GM19240 (cell line): Measurements from ENCODE around the gene PRDM15.
A peak's percentile ranks its signal among the peaks of the same experiment; 100 is the strongest.

ENCODE experiments used
- DNase-seq: peaks from one replicate; pipeline ENCODE4 v3.0.0; 2011; ENCODE audit warnings: low spot score; ENCODE audit not compliant: insufficient read length

PRDM15 gene

DNA sequence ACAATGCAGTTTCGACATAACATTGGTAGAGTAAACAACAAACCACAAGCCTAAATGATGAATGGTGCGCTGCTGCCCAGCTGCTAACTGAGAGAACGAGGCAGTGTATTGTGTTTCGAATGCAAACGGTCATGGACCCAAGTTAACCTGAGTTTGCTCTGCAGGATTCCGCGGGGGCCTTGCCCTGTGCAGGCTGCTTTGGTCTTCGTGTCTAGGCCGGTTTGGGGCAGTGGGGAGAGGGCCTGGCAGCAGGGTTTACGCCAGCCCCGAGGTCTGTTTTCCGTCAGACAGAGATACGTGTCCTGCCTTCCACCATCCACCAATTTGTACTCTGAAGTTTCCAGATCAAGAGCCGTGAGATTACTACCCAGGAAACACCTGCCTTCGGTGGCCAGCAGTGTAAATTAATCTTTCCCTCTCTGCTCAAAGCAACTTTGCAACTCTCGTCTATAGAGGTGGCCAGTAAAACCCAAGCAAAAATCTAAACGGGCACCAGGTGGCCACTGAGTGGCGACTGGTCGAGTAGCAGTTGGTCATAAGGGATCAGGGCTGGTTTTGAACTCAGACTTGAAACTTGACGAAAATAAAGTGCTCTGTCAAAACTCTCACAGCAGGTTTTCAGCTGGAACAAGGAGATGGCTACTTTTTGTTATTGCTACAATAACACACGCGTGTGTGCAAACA, 6.3 kb upstream of the PRDM15 start:
- DNase-seq: no peak

DNA sequence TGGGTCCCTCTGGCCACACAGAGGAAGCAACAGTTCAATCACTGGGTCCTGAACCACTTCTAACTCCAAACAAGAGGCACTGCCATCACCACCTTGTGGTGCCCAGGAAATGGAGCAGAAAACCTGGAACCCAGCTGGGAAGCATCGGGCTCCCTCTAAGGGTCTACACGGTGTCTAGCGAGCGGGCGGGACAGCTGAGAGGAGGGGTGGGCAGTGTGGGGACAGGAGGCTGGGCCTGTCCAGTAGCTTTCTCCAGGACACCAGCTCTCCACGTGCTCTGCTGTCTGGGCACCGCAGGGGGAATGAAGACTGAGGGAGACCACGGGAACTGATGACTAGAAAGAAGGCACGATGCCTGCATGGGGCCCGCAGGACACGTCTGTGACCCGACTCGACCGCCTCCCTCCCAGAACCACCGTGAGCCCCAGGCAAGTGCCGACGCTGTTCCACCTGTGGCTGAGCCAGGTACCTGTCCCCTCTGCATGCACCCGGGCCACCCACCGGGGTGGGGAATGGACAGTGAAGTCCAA, 5.4 kb upstream of the PRDM15 start:
- DNase-seq: no peak

DNA sequence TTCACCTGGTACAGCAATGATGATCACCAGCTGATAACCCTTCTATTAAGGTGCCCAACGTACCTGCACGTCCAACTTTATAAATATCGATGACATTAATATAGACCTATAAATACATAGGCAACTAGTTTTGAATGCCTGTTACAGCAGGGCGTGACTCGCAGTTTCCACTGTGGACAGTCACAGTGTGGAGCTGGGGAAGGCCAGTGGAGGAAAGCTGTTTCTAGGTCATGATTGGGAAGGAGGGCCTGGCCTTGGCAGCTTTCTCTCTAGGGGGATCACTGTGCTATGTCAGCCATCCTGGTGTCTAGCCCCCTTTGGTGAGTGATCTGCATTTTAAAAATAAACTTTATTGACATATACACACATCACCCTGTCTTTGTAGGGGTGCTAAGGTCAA, 4.4 kb upstream of the PRDM15 start:
- no peak for DNase-seq

DNA sequence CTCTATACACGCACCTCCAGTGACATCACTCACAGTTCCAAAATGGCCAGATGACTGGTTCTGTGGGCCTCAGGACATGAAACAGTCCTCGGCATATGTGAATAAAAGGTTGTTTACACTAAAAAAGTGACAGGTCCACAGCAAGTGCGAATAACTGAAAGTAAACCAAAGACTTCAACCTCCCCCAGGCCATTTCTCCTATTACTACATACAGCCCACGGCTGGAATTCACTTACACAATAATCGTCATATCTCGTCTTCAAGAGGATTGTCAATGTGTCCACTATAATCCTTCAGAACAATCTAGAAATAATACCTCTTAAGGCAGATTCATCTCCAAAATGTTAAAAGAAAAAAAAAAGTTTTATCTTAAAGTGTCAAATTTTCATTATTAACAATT, 1.9 kb upstream of the PRDM15 start:
- DNase-seq: no peak

DNA sequence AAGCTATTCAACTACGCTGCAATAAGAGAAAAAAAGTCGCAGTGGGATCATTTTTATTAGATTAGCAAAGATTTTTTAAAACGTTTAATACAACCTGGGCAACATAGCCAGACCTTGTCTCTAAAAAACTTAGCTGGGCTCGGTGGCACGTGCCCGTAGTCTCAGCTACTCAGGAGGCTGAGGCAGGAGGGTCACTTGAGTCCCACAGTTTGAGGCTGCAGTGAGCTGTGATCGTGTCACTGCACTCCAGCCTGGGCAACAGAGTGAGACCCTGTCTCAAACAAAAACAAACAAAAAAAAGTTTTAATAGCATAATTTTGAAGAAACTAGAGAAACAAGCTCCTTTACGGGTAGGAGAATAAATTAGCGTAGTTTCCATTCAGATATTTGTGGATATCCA, 1.0 kb upstream of the PRDM15 start:
- DNase-seq: no peak

DNA sequence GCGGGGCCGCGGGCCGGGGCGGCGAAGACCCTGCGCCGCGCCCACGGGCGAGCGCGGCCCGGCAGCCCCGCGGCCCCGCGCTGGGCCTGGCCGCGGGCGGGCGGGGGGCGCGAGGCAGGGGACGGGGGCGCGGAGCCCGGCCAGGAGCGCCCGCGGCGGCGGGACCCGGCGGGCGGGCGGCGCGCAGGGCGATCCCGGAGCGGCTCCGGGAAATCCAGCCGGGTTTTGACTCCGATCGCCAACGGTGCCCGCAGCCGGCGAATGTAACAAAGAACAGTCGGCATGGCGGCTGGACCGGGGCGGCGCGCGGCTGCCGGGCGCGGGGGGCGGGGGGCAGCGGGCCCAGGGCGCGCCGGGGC, 334 bp downstream of the PRDM15 start:
- peak; percentile 86 for DNase-seq

DNA sequence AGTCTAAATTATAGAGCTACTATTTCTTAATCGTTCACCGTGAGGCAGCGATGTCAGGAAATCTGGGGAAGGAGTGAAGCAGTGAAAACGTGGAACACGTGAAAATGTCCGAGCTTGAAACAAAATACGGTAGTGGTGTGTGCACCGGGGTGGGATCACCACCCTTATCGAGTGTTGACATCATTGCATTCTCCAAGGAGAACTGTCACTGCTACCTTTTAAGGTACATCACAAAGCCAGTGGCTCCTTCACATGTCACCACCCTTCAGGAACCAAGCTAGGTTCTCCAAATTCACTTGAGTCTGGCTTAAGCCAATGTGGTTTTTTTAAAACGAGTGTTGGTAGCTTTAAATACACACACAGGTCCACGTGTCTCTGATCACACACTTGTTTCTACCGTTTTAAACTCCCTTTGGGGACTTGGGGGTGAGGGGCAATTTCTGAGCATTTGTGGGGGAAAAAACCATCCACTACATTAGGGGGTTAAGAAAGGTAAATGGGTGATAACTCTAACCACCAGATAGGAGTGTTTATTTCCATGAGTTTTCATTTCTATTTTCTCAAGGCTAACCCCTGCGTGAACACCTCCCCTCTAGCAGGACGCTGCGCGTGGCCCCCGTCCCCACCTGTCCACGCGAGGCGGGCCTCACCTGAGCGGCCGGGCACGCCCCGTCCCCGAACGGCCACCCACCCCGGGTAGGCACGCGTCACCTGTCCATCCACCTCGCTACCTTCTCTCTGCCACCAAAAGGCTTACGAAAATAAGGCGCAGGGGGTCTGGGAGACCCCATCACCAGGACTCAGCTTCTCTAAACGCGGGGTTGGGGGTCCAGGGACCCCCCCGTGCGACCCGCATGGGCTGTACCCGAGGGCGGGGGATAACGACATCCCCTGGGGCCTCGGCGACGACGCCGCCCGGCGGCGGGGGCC, 978 bp downstream of the PRDM15 start:
- DNase-seq: peak; percentile 16

DNA sequence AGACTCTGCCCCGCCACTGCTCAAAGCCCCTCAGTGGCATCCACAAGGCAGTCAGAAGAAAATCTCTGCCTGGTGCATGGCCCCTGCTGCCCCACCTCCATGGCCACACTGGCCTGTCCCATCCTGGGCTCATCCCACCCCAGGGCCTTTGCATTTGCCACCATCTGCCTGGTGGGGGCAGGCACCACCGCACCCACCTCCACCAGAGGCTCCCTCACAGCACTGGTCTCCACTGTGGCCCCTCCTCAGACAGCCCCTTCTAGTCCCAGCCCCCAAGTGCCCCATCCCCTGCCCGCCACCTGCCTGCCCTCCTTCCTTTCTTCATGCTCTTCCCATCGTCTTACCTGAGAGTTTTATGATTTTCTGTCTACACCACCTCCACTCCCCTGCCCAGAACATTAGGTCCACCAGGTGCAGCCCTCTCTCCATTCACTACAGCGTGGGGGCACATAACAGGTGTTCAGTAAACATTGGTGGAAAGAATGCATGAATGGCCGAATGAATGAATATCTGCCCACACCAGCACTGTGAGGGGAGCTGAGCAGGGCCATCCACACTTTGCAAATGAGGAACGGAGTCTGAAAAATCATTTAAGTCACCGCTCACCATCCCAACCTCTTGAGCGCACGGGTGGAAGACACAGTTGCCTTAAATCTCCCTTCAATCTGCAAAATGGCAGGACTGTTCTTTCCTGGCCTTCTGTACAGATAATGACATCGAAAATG, 2.1 kb downstream of the PRDM15 start:
- DNase-seq: no peak

DNA sequence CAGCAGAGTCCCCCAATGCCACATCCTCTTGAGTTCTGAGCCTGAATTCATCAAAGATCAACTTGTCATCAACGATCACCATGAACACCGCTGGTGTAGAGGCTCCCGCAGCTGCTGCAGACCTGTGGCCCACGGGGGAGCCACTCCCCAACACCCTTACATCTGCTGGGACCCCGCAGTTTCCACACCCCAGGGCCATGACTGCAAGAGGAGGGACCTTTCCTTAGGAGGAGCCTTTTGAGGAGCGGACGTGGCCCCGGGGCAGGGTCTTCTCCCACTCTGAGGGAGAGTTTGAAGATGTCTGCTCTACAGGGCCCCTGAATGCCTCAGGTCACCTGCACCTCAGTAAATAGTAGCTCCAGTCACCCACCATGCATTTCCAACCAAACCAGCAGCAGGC, 2.7 kb downstream of the PRDM15 start:
- DNase-seq: no peak

DNA sequence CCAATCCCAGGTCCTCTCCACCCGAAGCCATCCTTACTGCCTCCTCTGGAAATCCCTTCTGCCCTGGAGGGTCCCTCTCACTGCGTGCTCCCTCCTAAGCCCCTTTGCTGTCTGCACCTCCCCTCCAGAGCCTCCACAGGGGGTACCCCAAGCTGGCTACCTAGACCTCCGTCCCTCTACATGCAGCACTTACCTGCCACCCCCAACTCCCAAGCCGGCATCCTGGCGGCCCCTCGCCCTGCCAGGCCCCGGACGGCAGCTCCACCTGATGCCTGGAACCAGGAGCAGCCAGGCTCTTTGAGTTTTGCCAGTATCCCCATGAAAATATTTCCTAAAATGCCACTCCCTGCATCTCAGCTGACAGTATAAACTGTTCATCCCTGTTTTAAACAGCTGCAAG, 4.1 kb downstream of the PRDM15 start:
- no peak for DNase-seq

DNA sequence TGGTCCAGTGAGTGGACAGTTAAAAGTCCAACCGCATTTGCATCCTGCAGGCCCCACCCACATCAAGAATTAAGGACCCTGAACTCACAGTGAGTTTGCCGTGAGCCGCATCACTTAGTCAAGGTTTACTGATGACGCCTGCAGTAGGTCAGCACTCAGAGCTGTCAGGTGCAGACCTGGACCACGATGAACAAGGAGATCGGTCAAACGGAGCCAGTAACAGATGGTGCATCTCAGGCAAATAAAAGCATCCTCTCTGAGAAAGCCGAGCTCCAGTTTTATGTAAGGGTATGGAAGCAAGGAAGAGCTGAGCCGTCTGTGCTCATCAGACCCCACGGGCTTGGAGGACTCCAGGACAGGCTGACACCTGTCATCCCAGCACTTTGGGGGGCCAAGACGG, 4.5 kb downstream of the PRDM15 start:
- no peak for DNase-seq

DNA sequence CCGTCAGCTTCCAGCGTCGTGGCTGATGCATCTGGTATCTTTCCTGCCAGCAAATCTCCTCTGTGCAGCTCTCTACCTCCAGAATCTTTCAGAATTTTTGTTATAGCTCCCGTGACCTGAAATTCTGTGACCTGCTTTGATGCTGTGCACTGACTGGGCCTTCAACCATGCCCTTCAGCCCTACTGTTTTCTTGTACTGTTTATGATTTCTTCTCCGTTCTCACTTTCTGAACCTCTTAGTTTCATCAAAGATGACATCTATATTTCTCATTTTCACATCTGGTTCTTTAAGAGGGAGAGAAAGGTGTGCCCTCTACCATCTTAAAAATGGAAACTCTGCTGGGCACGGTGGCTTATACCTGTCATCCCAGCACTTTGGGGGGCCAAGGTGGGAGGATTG, 5.7 kb downstream of the PRDM15 start:
- no peak for DNase-seq

DNA sequence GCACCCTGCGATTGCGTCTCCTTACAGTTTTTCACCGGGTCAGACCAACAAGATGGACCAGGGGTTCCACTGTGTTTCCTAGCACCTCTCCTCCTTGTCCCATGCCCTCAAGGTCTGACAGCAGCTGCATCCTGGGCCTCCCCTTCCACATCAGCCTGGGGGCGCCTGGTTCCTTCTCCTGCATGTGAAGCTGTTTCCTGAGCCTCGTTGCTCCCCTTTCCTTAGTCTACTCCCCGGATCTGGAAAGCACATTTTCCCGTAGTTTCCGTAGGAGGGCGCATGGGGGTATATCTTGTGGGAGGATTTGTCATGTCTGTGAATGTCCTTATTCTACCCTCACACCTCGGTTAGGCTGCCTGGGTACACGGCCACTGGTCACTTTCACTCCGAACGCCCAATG, 6.1 kb downstream of the PRDM15 start:
- no peak for DNase-seq

DNA sequence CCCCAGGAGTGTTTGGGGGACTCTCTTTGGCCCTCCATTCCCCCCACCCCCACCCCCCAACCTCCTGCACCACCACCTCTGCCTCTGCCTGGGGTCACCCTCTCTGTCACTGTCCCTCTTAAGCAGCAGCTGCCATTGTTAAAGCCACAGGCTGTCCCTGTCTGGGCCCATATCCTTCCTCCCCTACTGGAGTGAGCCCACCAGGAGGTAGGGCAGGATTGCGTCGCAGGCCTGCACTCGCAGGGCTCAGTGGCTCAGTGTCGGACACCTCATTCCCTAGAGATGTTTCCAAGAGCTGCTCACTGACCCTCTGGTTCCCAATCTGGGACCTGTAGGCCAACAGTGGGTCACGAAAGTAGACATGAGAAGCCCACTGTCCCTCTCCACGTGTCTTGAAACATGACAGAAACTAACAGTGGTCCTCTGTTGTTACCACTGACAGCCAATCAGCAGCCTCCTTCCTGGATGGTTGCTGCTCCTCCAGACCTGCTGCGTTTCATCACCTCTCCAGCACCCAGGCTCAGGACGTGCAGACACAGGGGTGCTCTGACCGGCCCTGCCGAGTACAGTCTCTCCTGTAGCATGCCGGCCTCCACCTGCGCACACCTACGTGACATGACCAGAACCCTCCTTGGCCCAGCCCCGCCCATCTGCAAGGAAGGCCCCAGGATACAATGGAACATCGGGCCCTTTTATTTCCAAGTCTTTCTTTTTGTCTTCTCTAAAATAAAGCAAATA, 7.7 kb downstream of the PRDM15 start:
- no peak for DNase-seq

DNA sequence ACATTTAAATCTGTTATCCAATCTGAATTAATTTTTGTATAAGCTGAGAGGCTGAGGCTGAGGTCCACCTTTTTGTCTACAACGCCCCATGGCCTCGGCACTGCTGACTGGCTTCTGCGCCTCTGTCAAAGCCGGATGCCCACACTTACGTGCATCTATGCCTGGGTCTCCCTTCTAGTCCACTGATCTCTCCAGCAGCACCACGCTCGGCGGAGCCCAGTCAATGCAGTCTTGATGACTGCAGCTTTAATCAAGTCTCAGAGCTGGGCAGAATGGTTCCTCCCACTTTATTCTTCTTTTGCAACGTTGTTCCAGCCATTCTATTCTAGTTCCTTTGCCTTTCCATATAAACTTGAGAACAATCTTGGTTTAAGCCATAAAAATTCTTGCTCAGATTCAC, 9.4 kb downstream of the PRDM15 start:
- DNase-seq: no peak

DNA sequence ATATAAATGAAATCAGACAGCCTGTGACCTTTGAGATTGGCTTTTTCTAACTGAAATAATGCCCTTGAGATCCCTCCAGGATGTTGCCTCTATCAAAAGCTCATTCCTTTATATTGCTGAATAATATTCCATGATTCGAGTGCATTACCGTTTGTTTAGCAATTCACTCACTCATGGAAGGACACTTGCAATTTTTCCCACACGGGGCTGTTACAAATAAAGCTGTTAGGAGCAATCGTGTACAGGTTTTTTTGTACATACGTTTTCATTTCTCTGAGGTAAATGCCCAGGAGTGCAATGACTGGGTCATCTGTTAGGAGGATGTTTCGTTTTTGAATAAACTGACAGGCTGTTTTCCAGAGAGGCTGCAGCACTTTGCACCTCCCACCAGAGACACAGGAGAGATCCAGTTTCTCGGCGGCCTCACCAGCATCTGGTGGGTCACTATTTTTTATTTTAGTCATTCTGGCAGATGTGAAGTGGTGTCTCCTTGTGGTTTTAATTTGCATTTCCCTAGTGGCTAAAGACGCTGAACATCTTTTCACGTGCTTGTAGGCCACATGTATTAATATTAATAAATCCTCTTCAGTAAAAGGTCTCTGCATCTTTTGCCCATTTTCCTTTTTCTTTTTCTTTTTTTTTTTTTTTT, 11.0 kb downstream of the PRDM15 start:
- peak; percentile 52 for DNase-seq

DNA sequence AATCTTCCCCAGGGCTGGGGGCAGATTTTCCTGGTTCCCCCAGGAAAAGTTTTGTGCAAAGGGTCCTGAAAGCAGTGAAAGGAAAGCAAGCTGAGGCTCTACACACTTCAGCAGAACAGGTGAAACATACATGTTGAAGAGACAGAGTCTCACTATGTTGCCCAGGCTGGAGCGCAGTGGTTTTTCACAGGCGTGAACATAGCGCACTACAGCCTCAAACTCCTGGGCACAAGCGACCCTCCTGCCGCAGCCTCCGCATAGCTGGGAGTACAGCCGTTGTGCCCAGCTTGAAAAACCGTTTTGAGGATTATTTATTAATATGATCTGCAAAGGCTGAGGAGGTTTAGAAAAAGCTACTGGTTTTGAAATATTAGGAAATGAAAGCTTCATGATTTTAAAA, 11.8 kb downstream of the PRDM15 start:
- no peak for DNase-seq

DNA sequence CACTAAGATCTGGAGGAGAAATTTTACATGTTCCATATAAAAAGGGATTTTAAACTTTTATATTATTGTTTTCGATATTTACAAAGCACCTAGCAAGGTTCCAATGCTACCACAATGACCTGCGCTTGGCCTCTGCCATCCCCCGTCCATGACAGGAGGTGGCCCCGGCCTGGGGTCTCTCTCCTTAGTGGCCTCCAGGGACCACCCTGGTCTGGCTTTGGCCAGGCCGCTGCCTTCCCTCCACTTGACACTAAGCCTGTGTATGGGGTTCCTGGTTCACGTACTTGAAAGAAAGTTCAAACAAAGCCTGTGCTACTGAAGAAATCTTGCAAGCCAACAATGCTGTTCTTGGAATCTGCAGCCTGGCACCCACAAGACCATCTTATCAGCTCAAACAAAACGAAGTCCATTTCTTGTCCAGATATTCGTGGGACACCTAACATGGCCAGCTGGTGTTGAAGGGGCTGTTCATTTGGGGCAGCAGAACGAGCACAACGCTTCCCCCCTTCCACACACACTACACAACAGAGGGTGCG, 12.8 kb downstream of the PRDM15 start:
- DNase-seq: no peak

DNA sequence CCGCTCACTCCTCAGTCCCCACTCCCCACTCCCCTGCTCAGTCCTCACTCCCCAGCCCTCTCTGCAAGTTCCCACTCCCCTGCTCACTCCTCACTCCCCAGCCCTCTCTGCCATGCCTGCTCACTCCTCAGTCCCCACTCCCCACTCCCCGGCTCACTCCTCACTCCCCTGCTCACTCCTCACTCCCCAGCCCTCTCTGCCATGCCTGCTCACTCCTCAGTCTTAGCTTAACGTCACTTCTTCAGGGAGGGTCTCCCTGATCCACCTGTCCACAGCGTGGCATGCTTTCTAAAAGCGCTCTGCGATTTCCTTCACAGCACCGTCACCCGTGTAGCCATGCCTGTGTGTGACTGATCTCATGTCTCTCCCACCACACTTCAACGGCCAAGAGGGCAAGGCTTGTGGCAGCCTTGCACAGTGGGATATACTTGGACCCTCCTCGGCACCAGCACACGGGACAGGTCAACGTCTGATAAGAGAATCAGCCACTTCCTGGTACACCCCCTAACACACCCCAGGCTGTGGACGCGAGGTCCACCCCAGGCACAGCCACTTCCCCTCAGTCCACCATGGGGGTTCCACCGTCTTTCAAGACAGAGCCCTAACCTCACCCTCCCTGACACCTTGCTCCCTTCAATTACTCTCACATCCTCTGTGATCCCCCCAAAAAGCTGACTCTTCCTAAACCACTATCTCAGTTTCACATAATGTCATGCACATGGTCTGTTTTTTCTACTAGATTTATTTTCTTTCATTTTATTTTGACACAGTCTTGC, 14.0 kb downstream of the PRDM15 start:
- no peak for DNase-seq
